Stimulated activated CD4-positive, alpha-beta T cell treated with anti-CD3 and anti-CD28 coated beads, Interleukin-12 subunit alpha, Interleukin-12 subunit beta, amount 100 ng/mL, for 48 hours (primary cell): ENCODE measurements around the gene ACOX3.
"Not testable (repeated sequence)": the region's sequence is repeated elsewhere in the genome, so short reads cannot be mapped to it uniquely, and the experiment has no call there.

Source experiments
- DNase-seq, 3 donors: peaks; one replicate each; pipeline ENCODE4 v3.0.0-alpha.2; 2020; ENCODE audit warnings: low read depth in 2 of 3, low spot score in 1 of 3

The ACOX3 gene

DNA sequence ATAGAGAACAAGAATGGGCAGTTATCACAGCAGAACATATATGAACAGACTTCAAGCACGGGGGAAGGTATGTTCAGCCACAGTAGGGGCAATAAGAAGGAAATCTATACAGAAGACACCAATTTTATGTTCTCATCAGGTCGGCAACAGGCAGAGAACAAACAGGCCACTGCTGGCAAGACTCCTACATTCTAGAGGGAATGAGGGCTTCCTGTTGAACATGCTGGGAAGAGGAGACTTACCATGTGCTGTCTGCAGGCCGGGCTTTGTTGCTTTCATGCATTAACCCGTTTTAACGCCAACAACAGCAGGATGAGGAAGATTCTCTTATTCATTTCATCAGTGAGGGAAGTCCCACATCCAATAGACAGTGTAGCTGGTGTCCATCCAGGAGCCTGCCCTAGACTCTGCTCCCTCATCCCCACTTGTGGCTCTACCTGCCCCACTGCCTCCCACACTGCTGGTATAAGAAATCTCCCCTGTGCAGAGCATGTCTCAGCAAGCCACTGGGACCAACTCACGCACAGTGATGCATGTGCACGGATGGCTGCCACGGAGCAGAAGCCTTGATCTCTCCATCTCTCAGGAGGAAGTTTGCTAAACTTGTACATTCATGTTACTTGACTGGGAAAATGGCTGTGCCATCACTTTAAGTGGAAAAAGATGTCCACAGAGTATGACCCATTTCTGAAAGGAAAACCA, 84.5 kb downstream of the ACOX3 start:
- no peak for DNase-seq

DNA sequence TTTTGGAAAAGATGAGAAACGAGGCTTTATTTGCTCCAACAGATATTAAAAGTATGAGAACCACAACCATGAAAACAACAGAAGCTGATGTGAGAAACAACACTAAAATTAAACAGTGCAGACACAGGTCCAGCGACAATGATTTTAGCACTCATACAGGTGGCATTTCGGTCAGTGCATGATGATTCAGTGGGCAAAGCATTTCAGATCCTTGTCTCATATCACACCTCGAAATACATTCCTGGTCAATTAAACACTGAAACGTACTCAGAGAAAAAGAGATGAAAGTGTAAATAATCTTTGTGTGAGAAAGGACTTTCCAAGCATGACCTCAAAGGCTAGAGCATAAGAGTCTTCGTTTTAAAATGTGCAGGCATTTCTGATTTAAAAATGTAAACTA, 85.2 kb downstream of the ACOX3 start:
- DNase-seq = no peak

DNA sequence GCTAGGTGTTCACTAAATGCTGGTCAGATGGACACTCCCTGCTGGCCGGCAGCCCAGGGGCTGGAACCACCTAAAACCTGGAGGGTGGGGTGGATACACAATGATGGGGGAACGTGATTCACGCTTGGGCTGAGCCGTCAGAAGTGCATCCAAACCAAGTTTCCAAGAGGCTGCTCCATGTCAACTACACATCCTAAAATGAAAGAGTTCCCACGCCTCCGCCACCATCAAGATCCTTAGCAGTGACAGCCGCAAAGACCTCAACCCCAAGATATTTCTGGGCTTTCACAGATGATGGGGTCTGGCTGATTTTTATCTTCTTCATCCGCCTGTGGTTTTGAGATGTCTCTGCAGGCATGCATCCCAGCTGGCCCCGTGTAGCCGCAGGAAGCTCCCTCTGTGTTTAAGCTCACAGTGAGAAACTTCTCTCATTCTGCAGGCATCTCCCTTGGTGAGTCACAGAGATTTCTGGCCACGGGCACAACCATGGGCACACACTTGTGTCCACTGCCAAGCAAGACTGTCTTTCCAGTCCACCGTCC, 86.5 kb downstream of the ACOX3 start:
- DNase-seq = no peak

DNA sequence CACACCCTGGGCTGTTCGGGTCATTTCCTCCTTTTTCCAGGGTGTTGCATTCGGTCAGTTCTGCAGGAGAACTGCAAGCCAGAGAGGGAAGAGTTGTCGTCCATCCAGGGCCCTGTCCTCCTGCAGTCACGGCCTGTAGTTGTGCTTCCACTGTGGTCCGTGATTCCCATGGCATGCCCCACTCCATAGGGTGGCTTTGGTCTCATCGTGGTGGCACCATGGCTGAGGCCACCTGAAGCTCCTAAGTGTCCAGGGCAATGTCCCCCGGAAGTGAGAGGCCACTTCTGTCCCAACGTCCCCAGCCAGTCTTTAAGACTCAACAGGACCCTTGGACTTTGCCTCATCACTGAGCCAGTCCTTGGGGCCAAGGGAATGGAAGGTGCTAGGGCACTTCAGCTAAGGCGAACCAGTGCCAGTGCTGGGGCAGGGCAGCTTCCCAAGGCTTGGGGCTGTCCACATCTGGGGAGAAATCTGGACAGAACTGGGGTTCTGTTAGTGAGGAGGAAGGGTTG, 87.3 kb downstream of the ACOX3 start:
- DNase-seq = no peak

DNA sequence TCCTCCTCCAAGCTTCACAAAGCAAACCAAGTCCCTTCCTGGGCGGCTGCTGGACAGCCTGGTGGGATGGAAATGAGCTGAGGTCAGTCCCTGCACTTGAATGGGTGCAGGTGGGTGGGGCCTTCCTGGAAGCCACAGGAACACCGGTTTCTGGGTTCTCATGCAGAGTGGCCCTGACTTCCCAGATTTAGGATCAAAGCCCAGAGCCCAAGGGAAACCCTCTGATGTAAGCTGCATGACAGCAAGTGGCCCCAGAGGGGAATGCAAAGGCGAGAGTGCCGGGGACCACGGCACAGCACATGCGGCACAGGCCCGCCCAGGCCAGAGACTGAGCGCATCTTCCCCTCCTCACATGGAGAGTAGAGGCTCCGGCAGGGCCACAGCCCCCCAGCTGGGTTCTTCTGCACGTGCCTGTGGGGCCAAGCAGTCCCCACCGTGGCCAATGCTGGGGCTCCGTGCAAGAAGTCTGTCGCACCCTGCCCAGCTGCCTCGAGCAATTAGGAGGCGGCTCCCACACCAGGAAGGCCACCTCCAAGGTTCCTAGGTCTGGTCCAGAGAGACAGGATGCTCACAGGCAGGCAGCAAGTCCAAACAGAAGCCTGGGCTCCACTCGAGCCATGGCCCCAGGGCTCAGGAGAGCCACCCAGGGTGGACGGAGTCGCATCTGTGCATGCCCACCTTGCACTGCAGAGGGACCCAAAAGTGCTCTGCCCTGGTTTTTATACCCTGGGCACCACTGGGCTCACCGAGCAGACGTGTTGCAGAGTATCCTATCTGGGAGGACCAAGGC, 88.0 kb downstream of the ACOX3 start:
- DNase-seq = no peak

DNA sequence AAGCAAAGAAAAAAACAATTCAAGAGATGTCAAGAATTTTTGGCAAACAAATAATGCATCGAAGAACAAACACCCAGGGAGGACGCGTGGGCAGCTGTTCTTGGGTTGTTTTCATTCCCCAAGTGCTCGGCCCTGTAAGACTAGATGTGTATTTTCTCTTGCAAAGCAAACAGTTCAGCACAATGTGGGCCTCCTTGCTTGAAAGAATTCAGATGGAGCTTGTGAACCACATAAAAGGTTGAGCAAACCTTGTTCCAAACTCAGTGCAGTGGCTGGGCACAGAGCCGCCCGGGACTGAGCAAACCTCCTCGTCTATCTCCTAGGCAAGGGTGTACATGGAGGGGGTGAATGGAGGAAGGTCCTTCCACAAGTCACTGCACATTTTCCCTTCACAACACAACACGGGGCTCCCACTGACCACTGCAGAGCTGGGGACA, 88.6 kb downstream of the ACOX3 start:
- DNase-seq = no peak

DNA sequence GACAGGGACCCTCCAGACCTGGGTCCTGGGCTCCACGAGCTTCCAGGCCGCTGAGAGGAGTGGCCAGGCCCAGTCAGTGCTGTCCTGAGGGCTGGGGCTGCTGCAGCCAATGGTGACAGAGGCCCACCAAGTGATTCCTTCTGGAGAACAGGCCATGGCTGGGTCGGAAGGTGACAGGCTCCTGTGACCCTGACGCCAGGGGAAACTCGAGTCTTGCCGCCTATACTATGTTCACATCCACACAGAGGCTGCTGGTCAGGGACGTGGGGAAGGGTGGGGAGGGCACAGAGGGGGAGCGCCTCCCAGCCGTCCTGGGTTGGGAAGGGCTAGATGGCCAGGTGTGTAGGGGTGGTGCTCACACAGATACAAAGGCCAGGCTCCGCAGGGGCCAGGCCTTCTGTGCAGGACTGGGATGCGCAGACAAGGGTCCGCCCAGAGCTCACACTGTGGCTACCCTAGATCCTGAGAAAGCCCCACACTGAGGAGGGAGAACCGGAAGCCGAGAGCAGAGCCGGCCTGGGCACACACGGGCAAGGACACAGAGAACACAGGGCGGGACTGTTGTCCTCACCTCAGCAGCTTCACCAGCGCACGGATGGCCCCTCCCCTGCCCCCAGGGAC, 89.6 kb downstream of the ACOX3 start:
- no peak for DNase-seq

DNA sequence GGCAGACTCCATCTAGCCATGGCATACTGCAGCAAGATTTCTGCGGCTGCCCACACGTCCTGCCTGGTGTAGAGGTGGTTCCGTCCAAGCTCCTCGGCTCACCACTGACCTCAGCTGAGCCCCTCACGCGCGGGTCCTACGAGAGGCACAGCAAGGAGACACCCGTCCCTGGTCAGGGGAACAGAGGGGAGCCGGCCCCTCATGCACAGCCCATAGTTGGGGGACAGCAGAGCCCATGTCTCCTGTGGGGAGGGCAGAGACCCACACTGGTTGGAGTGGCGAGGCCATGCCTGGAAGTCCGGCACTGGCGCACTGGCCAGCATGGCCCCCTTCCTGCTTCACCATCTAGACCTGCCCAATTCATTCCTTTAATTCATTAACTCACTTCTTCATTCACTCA, 90.2 kb downstream of the ACOX3 start:
- DNase-seq = no peak

DNA sequence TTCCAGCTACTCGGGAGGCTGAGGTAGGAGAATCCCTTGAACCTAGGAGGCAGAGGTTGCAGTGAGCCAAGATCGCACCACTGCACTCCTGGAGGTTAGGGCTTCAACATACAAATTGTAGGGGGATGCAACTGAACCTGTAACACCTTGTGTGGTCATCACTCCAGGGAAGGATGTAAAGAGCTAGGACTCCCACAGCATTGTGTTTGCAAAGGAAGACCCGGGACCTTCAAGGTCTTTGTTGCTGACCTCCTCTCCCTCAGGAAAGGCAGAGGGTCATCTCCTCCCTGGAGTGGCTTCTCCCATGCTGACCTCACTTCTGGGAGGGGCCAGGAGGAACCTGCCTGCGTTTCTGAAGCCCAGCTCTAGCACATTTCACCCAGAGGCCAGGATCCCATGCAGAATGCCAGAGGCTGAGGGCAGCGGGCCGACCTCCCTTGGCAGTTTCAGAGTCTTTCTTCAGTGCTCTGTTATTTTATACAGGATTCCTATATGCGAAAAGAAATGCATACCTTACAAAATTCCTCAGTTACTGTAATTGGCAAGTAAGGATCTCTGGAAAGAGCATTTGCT, 90.8 kb downstream of the ACOX3 start:
- DNase-seq = no peak

DNA sequence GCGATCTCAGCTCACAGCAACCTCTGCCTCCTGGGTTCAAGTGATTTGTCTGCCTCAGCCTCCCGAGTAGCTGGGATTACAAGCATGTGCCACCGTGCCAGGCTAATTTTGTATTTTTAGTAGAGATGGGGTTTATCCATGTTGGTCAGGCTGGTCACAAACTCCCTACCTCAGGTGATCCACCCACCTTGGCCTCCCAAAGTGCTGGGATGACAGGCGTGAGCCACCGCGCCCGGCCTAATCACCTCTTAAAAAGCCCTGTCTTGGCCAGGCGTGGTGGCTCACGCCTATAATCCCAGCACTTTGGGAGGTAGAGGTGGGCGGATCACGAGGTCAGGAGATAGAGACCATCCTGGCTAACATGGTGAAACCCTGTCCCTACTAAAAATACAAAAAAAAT, 91.3 kb downstream of the ACOX3 start:
- not testable (repeated sequence) for DNase-seq

DNA sequence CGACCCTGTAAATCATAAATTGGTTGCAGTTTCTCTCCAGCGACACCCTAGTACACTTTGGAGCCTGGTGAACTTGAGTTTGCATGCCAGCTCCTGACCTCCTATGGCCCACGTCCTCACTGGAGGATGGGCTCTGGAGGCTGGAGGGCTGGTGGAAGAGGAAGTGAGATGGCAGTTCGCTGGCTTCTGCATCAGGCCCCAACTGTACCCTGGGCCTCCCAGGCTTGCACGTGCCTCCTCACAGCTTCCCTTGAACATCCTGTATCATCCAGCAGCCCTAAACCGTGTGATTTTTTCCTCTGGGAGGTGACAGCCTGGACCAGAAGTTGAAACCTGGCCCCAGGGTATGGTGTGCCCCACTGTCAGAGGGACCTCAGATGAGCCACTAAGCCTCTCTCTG, 92.5 kb downstream of the ACOX3 start:
- DNase-seq = no peak

DNA sequence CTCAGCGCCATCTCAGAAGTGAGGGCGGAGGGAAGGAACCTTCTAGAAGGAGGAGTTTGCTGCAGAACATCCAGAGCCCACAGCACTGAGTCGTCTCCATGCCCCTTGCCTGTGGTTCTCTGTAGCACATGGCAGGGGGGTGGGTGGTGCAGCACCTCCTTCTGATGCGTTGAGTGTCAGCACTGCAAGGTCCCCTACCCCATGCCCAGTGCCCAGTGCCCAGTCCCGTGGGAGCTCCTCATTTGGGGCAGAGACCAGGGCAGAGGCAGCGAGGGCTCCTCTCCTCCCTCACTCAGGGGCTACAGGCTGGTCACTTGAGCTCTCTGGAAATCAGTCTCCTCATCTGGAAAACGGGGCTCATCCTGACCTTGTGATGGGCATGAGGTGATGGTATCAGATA, 92.9 kb downstream of the ACOX3 start:
- no peak for DNase-seq

DNA sequence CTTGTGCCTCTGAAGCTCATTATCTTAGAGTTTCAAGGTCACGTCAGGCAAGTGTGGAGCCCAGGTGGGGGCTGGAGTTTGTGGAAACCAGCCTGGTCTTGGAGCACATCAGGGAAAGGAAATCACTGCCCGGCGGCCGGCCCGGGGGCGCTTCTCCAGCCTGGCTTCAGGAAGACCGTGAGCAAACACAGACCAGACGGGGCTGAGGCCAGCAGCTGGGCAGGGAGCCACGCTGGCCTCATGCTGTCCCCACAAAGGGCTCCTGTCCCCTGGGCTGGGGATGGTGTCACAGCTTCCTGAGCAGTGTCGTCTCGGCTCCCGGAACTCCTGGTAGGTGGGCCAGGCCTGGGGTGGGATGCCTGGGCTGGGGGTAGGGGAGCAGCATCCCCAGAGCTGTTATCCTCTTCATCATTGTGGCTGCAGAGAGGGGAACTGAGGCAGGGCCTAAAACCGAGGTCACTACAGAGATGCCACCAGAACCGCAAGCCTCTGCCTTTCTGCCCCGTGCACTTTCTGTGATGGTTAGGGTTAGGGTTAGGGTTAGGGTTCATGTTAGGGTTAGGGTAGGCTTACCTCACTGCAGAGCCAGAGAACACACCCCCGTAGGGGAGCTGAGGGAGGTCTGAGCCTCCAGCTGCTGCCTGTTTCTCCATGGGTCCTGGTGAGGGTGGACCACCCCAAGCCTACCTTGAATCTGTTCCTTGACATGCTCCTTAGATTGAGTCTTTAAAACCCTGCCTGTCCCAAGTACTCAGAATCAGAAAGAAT, 93.5 kb downstream of the ACOX3 start:
- no peak for DNase-seq

DNA sequence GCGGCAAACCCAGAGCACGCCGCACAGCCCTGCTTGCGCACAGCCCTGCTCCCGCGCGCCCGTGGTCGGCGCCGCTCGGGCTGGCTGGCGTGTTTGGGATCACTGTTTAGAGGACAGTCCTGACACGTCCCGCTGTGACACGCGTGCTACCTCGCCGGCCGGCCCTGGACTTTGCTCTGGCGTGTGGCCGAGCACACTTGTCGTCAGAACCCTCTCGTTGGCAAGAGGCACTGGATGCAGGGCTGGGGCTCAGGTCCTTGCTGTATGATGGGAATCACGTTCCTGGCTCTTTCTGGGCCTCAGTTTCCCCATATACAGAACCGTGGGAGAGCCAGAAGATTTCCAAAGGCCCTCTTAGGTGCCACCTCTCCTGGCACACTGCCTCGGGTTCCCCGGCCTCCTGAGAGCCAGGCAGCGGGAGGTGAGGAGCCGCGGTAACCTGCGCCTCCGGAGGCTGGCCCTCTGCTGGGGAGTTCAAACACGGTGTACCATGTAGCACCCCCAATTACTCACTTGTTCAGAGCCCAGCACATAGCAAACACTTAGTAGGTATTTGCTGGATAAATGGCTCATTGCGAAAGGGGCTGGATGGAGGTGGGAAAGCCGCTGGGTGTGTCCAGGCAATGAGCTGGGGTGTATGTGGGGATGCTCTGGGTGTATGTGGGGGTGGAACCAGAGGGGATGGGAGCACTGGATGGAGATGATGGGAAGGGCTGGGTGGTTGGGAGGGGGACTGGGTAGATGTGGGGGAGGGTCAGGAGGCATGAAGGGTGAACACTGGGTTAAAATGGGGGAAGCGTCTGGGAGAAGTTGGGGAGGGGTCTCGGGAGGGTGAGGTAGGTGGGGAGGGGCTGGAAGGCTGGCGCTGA, 94.3 kb downstream of the ACOX3 start:
- no peak for DNase-seq

DNA sequence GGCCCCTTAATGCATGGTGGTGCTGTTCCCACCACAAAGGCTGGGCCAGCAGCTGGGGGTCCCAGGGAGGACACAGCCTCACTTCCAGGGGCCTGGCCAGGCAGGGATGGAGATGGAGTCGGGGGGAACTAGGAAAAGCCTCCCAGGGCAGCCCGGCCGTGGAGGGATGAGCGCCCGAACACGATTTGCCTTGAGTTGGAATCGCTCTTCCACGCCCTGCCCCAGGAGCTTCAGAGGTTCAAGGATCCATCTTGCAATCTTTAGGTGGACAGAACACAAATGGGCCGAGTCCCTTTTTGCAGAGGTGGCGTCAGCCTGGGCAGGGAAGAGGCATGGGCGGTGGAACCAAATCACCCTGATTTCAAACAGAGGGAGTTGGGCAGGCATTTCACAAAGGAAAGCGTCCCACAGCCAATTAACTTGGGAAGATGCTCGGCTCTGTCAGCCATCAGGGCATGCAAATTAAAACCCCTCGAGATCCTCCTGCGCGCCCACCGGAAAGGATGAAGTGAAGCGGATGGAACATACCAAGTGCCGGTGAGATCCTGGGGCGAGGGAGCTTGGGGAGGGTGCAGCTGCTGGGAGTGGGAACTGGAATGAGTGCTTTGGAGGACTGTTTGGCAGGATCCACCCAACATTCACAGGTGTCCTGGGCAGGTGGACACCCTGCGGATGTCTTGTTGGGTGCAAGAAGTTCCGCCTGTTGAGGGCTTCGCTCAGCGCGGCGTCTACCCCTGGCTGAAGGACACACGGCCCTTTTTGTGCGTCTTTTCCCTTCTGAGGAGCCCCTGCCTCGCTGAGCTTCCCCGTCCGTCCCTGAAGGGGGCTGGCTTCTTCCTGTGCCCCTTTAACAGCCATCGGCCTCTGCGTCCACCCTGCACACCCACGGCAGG, 95.2 kb downstream of the ACOX3 start:
- no peak for DNase-seq

DNA sequence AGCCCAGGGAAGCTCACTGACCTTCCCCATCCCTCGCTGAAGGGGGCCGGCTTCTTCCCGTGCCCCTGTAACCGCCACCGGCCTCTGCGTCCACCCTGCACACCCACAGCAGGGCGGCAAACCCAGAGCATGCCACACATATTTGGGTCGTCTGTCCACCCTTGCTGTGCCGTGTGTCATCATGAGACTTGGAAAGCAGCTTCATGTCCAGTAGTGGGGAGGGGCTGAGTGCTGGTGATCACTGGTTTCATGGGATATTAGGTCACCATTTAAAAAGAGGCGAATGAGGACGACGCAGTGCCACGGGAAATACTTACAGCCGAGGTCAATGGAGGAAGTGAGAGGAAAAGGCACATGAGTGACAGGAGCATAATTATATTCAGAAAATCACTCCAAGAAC, 96.1 kb downstream of the ACOX3 start:
- DNase-seq = no peak

DNA sequence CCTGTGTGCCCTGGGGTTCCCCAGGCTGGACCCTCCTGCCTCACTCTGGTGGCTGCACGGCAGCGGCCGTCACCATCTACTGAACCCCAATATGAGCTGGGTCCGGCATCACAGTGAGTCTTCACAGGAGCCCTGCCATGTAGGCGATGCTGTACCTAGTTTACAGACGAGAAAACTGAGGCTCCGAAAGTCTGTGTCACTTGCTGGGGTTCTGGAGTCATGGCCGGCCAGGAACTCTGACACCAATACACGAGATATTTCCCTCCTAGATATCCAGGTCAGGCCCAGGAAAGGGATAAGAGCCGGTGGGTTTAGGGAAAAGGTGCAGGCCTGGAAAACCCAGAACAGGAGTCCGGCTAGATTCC, 96.6 kb downstream of the ACOX3 start:
- DNase-seq = no peak

DNA sequence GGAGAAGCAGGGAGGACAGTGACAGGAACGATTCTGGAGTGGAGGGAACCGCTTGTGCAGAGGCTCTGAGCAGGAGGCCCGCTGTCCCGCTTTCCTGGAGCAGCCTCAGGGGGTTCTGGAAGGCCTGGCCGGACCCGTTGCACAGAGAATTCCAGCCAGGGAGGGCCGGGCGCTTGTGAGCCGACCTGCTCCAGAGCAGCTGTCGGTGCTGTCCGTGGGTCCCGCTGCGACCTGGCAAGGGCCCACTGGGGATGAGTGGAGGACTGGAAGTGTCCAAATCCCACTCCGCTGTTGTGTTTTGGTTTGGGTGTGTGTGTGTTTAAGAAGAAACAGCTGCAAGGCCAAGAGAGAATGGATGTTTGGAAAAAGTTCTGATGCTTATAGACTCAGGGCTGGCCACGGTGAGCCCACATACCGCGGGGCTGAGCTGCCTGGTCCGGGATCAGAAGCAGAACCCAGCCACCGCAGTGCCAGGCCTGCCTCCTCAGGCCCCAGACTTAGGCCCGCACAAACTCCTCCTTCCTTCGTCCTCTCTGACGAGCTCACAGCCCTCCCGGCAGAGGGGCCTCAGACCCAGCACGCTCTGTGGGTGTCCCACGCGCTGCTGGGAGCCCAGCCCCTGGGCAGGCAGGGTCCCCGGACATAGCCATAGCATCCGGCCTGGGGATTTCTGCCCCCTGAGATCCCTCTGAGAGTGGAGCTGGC, 97.1 kb downstream of the ACOX3 start:
- no peak for DNase-seq
